Glutamatergic neuron (in vitro differentiated cells): ENCODE measurements around the gene DDX42. TPM values are rescaled to one million over a fixed set of nuclear protein-coding genes. Genes with fewer than 3 reads are reported as not detected.
"Not testable (repeated sequence)": the region's sequence is repeated elsewhere in the genome, so short reads cannot be mapped to it uniquely, and the experiment has no call there.

ENCODE experiments used
- DNase-seq: peaks from one replicate; pipeline ENCODE4 v3.0.0; 2022
- H3K27ac Mint-ChIP-seq: one replicate; pipeline ENCODE4 v1.8.0; 2020; ENCODE audit warnings: mild to moderate bottlenecking, mixed read lengths, inconsistent platforms; ENCODE audit not compliant: unreplicated experiment
- H3K27me3 Mint-ChIP-seq: one replicate; pipeline ENCODE4 v1.8.0; 2020; ENCODE audit warnings: mild to moderate bottlenecking, moderate library complexity, mixed read lengths, inconsistent platforms; ENCODE audit not compliant: unreplicated experiment
- H3K36me3 Mint-ChIP-seq: one replicate; pipeline ENCODE4 v1.8.0; 2020; ENCODE audit warnings: mild to moderate bottlenecking, mixed read lengths, inconsistent platforms; ENCODE audit not compliant: unreplicated experiment
- H3K4me1 Mint-ChIP-seq: one replicate; pipeline ENCODE4 v1.8.0; 2020; ENCODE audit warnings: mild to moderate bottlenecking, low read depth, mixed read lengths, inconsistent platforms; ENCODE audit not compliant: unreplicated experiment
- H3K4me3 Mint-ChIP-seq: one replicate; pipeline ENCODE4 v1.8.0; 2020; ENCODE audit warnings: mild to moderate bottlenecking, mixed read lengths, inconsistent platforms; ENCODE audit not compliant: unreplicated experiment
- H3K9me3 Mint-ChIP-seq: one replicate; pipeline ENCODE4 v1.8.0; 2020; ENCODE audit warnings: mild to moderate bottlenecking, moderate library complexity, mixed read lengths, inconsistent platforms; ENCODE audit not compliant: unreplicated experiment
- total RNA-seq: library from RNA; stranded (reverse); fragmentation: NEBNext Ultra II Directional; extraction: Animal tissue kit (Norgen Biotek cat#: 25700); gene quantifications from one replicate; pipeline ENCODE4 v1.2.1, GENCODE V29; 2021; ENCODE audit not compliant: unreplicated experiment
- TF ChIP-seq, protein P1 (sequence below): fragments of 200-600 bp; sonication (generic); IDR thresholded peaks from one replicate; pipeline ENCODE4 v1.5.0; 2021; ENCODE audit not compliant: partially characterized antibody, unreplicated experiment

Gene DDX42
- total RNA-seq, 1 donor from 2014 or later: 181 TPM

DNA sequence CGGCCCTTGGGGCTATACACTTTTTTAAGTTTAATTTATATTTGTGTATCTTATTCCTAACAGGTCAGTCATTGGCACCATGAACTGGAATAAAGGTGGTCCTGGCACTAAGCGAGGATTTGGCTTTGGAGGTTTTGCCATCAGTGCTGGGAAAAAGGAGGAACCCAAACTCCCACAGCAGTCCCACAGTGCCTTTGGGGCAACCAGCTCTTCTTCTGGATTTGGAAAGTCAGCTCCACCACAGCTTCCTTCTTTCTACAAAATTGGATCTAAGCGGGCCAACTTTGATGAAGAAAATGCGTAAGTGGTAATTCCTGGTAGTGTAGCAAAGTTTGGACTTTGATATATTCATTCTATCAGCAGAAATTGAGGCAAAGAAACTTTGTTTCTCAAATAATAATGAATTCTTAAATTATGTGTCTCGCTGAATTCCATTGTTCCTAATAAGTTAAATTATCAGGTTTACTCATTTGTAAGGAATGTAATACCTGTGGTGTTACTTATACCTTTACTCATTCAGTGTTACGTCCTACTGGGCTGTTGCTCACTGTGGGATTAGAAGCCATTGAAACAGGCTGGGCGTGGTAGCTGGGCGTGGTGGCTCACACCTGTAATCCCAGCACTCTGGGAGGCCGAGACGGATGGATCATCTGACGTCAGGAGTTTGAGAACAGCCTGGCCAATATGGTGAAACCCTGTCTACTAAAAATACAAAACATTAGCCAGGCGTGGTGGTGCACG is 13.2 kb downstream of the DDX42 start:
- no peak for DNase-seq
- TF ChIP-seq, protein P1, sequence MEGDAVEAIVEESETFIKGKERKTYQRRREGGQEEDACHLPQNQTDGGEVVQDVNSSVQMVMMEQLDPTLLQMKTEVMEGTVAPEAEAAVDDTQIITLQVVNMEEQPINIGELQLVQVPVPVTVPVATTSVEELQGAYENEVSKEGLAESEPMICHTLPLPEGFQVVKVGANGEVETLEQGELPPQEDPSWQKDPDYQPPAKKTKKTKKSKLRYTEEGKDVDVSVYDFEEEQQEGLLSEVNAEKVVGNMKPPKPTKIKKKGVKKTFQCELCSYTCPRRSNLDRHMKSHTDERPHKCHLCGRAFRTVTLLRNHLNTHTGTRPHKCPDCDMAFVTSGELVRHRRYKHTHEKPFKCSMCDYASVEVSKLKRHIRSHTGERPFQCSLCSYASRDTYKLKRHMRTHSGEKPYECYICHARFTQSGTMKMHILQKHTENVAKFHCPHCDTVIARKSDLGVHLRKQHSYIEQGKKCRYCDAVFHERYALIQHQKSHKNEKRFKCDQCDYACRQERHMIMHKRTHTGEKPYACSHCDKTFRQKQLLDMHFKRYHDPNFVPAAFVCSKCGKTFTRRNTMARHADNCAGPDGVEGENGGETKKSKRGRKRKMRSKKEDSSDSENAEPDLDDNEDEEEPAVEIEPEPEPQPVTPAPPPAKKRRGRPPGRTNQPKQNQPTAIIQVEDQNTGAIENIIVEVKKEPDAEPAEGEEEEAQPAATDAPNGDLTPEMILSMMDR: no peak
- Mint-ChIP-seq H3K4me1 (peaks cover 7% of the 10 kb centered on the region), H3K9me3 (no peaks in the 10 kb centered on the region), H3K4me3 (no peak overlapping the region), H3K36me3 (no peaks in the 10 kb centered on the region), H3K27ac (no peak overlapping the region), H3K27me3 (no peaks in the 10 kb centered on the region)

DNA sequence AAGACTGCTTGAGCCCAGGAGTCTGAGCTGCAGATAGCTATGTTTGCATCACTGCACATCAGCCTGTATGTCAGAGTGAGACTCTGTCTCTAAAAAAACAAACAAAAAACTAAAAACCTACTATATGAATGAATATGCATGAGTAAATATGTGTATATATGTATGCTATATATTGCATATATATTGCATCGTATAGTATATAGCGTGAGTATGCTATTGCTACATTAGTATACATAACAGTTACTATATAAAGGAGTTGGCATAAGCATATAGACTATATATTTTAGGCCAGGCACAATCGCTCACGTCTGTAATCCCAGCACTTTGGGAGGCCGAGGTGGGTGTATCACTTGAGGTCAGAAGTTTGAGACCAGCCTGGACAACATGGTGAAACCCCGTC is 16.1 kb downstream of the DDX42 start:
- no peak for DNase-seq
- Mint-ChIP-seq H3K27me3 (no peaks in the 10 kb centered on the region), H3K36me3 (no peaks in the 10 kb centered on the region), H3K4me3 (no peak overlapping the region), H3K4me1 (no peaks in the 10 kb centered on the region), H3K27ac (no peak overlapping the region), H3K9me3 (no peaks in the 10 kb centered on the region)
- TF ChIP-seq, protein P1: no peak

DNA sequence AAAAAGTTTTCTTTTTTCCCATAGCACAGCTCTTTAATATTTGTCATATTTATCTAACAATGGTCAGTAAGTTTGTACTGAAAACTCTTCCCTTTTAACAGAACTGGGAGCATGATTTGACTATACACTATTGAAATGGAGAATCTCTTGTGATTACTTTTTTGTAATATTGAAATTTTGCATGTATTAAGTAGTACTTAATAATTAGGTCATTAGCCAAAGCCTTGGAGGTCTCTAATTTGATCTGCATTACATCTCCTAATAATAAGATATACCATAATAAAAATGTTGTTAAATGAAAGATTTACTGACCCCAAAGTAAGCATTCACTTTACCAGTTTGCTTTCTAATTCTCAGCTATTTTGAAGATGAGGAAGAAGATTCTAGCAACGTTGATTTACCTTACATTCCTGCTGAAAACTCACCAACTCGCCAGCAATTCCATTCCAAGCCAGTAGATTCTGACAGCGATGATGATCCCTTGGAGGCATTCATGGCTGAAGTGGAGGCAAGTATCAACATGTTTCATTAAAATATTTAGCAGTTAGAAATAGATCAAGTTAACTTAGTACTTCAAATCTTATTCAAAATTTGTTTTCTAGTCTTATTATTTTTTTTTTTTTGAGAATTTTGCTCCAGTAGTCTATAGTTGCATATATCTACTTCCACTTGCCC is 18.2 kb downstream of the DDX42 start:
- Mint-ChIP-seq H3K4me1 (no peaks in the 10 kb centered on the region), H3K36me3 (no peaks in the 10 kb centered on the region), H3K27ac (no peak overlapping the region), H3K4me3 (no peak overlapping the region), H3K9me3 (no peaks in the 10 kb centered on the region), H3K27me3 (no peaks in the 10 kb centered on the region)
- TF ChIP-seq, protein P1: no peak
- DNase-seq: no peak

DNA sequence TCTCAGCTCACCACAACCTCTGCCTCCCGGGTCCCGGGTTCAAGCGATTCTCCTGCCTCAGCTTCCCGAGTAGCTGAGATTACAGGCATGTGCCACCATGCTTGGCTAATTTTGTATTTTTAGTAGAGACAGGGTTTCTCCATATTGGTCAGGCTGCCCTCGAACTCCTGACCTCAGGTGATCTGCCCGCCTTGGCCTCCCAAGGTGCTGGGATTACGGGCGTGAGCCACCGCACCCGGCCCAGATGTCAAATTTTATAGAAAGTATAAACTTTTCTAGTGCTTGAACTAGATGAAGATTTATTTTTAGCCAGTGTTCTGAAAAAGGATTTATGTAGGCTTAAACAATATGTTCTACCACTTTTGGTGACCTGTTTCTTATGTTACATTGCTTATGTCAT is 22.4 kb downstream of the DDX42 start:
- H3K27ac Mint-ChIP-seq, H3K4me1 Mint-ChIP-seq, H3K4me3 Mint-ChIP-seq, H3K27me3 Mint-ChIP-seq, H3K36me3 Mint-ChIP-seq, H3K9me3 Mint-ChIP-seq, DNase-seq: not testable (repeated sequence)

DNA sequence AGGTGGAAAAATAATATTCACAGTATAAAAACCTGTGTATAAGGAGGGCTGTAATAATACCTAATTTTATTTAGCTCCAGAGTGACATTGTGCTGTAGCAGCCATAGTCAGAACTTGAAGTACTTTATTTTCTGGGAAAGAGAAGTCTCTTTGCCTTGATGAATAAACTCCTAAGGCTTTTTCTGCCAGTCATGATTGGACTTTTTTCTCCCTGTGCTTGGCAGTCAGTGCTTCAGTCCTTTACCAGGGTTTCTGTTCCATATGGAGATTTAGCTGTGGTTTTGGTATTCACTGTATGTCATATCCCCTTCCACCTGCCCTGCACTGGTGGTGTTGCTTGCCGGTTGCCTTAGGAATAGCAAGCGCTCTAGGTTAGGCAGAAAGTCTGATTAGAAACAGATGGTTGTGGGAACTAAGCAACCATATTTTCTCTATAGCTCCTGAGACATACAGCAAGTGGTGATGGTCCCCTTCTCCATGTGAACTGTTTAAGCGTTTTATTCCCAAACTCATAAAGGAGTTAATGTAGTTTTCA is 24.7 kb downstream of the DDX42 start:
- TF ChIP-seq, protein P1: no peak
- H3K4me3 Mint-ChIP-seq: no peak overlapping the region
- DNase-seq: no peak
- no peaks in the 10 kb centered on the region for H3K36me3 Mint-ChIP-seq
- H3K27me3 Mint-ChIP-seq: no peaks in the 10 kb centered on the region
- no peaks in the 10 kb centered on the region for H3K4me1 Mint-ChIP-seq
- H3K9me3 Mint-ChIP-seq: no peaks in the 10 kb centered on the region
- H3K27ac Mint-ChIP-seq: no peak overlapping the region
